BJ (cell line): ENCODE results near the gene GANC. TPM values are rescaled to one million over a fixed set of nuclear protein-coding genes. Genes with fewer than 3 reads are reported as not detected.

Source experiments
- CTCF ChIA-PET: fragments of 350-600 bp; formaldehyde crosslinking; extraction: SDS; loops from one replicate; lab custom pipeline; 2021; ENCODE audit warnings: antibody characterized with exemption, inconsistent platforms; lab: Yijun Ruan, JAX
- POLR2A ChIA-PET: fragments of 300-600 bp; sonication (Branson Sonifier 250); formaldehyde crosslinking; extraction: SDS; loops from one replicate; lab custom pipeline; 2021; ENCODE audit warnings: antibody characterized with exemption; lab: Charles Lee
- DNase-seq: peaks from one replicate; pipeline ENCODE4 v3.0.0-alpha.2; 2011; ENCODE audit warnings: low read depth
- H3K27me3 ChIP-seq: 2 replicates; pipeline ENCODE4 v1.6.0; 2011; ENCODE audit warnings: low read length; ENCODE audit not compliant: control insufficient read depth, insufficient read depth
- H3K36me3 ChIP-seq: 2 replicates; pipeline ENCODE4 v1.5.1; 2011; ENCODE audit warnings: low read length; ENCODE audit not compliant: control insufficient read depth, insufficient read depth
- H3K4me3 ChIP-seq: 2 replicates; pipeline ENCODE4 v1.5.1; 2011; ENCODE audit warnings: low read depth, mild to moderate bottlenecking, control low read depth, low read length
- polyA plus RNA-seq: library from polyadenylated mRNA; depleted of rRNA; stranded (reverse); fragments of >200 nt; gene quantifications from 2 replicates; pipeline ENCODE4 v1.2.3, GENCODE V29; 2011
- TF ChIP-seq, protein P1 (sequence below): IDR thresholded peaks from 2 replicates; pipeline ENCODE4 v1.5.1; 2011; ENCODE audit warnings: low read depth, mild to moderate bottlenecking, control low read depth, inconsistent platforms, low read length, moderate library complexity; ENCODE audit not compliant: insufficient read depth

Gene GANC
- polyA plus RNA-seq, 1 experiment: 12.9 TPM

- TF ChIP-seq, protein P1, sequence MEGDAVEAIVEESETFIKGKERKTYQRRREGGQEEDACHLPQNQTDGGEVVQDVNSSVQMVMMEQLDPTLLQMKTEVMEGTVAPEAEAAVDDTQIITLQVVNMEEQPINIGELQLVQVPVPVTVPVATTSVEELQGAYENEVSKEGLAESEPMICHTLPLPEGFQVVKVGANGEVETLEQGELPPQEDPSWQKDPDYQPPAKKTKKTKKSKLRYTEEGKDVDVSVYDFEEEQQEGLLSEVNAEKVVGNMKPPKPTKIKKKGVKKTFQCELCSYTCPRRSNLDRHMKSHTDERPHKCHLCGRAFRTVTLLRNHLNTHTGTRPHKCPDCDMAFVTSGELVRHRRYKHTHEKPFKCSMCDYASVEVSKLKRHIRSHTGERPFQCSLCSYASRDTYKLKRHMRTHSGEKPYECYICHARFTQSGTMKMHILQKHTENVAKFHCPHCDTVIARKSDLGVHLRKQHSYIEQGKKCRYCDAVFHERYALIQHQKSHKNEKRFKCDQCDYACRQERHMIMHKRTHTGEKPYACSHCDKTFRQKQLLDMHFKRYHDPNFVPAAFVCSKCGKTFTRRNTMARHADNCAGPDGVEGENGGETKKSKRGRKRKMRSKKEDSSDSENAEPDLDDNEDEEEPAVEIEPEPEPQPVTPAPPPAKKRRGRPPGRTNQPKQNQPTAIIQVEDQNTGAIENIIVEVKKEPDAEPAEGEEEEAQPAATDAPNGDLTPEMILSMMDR: no peak
- Histone ChIP-seq H3K4me3 (no peak overlapping the region), H3K36me3 (no peaks in the 10 kb centered on the region; the same call in 1 of the 2 replicates), H3K27me3 (no peaks in the 10 kb centered on the region)
- DNase-seq: no peak
- POLR2A ChIA-PET: no interaction called here
- CTCF ChIA-PET: interaction anchor here (1.5 kb wide), 1 partner anchor 12 kb away, joined by 3 read pairs; no protein-coding TSS in a partner anchor
These were observed 102.3 kb downstream of the GANC start for GRCh38 chr15:42375252-42375651.

- no peak for DNase-seq
These were observed 102.9 kb downstream of the GANC start for GRCh38 chr15:42375941-42376340.

GRCh38 chr15:42378011-42378410 lies 105.0 kb downstream of the GANC start:
- no peak for DNase-seq
- ChIA-PET CTCF (interaction anchor here (0.8 to 1.2 kb wide), 2 partner anchors 11 to 16 kb away, joined by 3 read pairs; no protein-coding TSS in a partner anchor), POLR2A (no interaction called here)
- Histone ChIP-seq H3K4me3 (no peak overlapping the region), H3K36me3 (no peaks in the 10 kb centered on the region; the same call in 1 of the 2 replicates), H3K27me3 (no peaks in the 10 kb centered on the region)
- TF ChIP-seq, protein P1: no peak

More at GRCh38 chr15:42375941-42376340, 102.9 kb downstream of the GANC start:
- Histone ChIP-seq H3K36me3 (no peaks in the 10 kb centered on the region; the same call in 1 of the 2 replicates), H3K27me3 (no peaks in the 10 kb centered on the region), H3K4me3 (no peak overlapping the region)
- ChIA-PET CTCF (interaction anchor here (1.9 kb wide), 1 partner anchor 9 kb away, joined by 9 read pairs; no protein-coding TSS in a partner anchor), POLR2A (no interaction called here)
- TF ChIP-seq, protein P1: no peak

DNA sequence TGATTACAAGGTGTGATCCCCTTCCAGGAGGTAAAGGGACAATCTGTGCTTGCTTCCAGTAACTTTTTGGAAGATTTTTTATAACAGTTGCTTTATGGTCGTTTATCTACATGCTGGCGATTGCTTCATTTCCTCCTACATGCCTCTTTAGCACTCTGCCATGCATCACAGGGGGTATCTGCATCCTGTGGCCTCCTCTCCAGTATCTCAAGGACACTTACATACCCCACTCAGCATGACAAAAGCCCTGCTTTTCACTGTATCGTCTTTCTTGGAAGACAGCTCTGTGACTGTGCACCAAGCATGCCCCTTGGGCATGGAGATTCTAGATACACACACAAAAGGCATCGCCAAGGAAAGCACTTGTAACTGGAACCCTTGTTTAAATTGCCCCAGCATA lies 111.6 kb downstream of the GANC start:
- Histone ChIP-seq H3K27me3 (no peaks in the 10 kb centered on the region; the same call in 1 of the 2 replicates), H3K36me3 (no peaks in the 10 kb centered on the region), H3K4me3 (no peak overlapping the region)
- no peak for DNase-seq
- CTCF ChIA-PET: interaction anchor here (0.7 to 1.8 kb wide), 15 partner anchors 8 to 317 kb away, joined by 3 to 9 read pairs (median 4); partner anchors contain the start of gene VPS39
- TF ChIP-seq, protein P1: no peak
- POLR2A ChIA-PET: interaction anchor here (0.6 kb wide), 1 partner anchor 206 kb away, joined by 3 read pairs; no protein-coding TSS in a partner anchor

- TF ChIP-seq, protein P1: peak; percentile 74
- DNase-seq: no peak
These were observed 112.4 kb downstream of the GANC start for GRCh38 chr15:42385206-42385979.

More at GRCh38 chr15:42385206-42385979, 112.4 kb downstream of the GANC start:
- H3K4me3 ChIP-seq: no peak overlapping the region
- H3K36me3 ChIP-seq: no peaks in the 10 kb centered on the region
- no peaks in the 10 kb centered on the region; the same call in 1 of the 2 replicates for H3K27me3 ChIP-seq
- CTCF ChIA-PET: interaction anchor here (0.6 to 1.8 kb wide), 24 partner anchors 8 to 396 kb away, joined by 3 to 9 read pairs (median 3); partner anchors contain the start of gene VPS39
- POLR2A ChIA-PET: interaction anchor here (0.6 kb wide), 1 partner anchor 206 kb away, joined by 3 read pairs; no protein-coding TSS in a partner anchor
